Uterus (tissue), 4 donors: ENCODE measurements around the gene TNRC18. TPM values are rescaled to one million over a fixed set of nuclear protein-coding genes. Genes with fewer than 3 reads are reported as not detected.

ENCODE experiments used
- DNase-seq, 2 donors: peaks; one replicate each; pipeline ENCODE4 v3.0.0-alpha.2; 2019 to 2020
- H3K27ac ChIP-seq, 2 donors: fragments of 200-600 bp; sonication (generic); 1 replicate in 1 of 2; 2 replicates in 1 of 2; pipeline ENCODE4 v1.5.1; 2016 to 2018
- H3K27me3 ChIP-seq, 2 donors: fragments of 200-600 bp; sonication (generic); one replicate each; pipeline ENCODE4 v1.5.1; 2018 to 2019; ENCODE audit warnings: control low read depth in 1 of 2
- H3K36me3 ChIP-seq, 2 donors: fragments of 200-600 bp; sonication (generic); one replicate each; pipeline ENCODE4 v1.5.1; 2019; ENCODE audit warnings: control low read depth in 1 of 2
- H3K4me1 ChIP-seq, 2 donors: fragments of 200-600 bp; sonication (generic); one replicate each; pipeline ENCODE4 v1.5.1; 2018 to 2019; ENCODE audit warnings: control low read depth in 1 of 2
- H3K4me3 ChIP-seq, 2 donors: fragments of 200-600 bp; sonication (generic); 1 replicate in 1 of 2; 2 replicates in 1 of 2; pipeline ENCODE4 v1.5.1; 2018 to 2019; ENCODE audit warnings: mild to moderate bottlenecking in 1 of 2
- H3K9me3 ChIP-seq, 2 donors: fragments of 200-600 bp; sonication (generic); one replicate each; pipeline ENCODE4 v1.5.1; 2019; ENCODE audit warnings: control low read depth in 1 of 2
- POLR2A ChIP-seq, 2 donors: fragments of 450-650 bp; IDR thresholded peaks; one replicate each; pipeline ENCODE4 v1.6.1; 2016; ENCODE audit warnings: antibody characterized with exemption in 2 of 2, mild to moderate bottlenecking in 1 of 2, moderate library complexity in 1 of 2
- intact Hi-C: fragments of 100-400 bp; cut with DNase I; formaldehyde crosslinking; loops from one replicate; pipeline ENCODE4 v1.15.1; 2023; ENCODE audit warnings: low total_unique reads
- total RNA-seq, 4 donors: library from RNA; depleted of rRNA in 3 of 4; stranded (reverse); fragments of >200 nt in 3 of 4; gene quantifications; one replicate each; pipeline versions ENCODE4 v1.1.0 to v1.2.4, GENCODE V29; 2014 to 2023
- TF ChIP-seq, protein P1 (sequence below), 4 experiments: fragments of 200-600 bp in 2 of 4; fragments of 450-650 bp in 2 of 4; sonication (generic) in 2 of 4; IDR thresholded peaks; one replicate each; pipeline ENCODE4 v1.5.1; 2016 to 2019; ENCODE audit warnings: antibody characterized with exemption in 4 of 4, mild to moderate bottlenecking in 2 of 4, moderate library complexity in 1 of 4
- donor health status: DM: yes; HTN: yes; CAD: no.

The TNRC18 gene
- total RNA-seq, 4 donors from 2014 or later: 28.2 to 179 (median 62.1) TPM

DNA sequence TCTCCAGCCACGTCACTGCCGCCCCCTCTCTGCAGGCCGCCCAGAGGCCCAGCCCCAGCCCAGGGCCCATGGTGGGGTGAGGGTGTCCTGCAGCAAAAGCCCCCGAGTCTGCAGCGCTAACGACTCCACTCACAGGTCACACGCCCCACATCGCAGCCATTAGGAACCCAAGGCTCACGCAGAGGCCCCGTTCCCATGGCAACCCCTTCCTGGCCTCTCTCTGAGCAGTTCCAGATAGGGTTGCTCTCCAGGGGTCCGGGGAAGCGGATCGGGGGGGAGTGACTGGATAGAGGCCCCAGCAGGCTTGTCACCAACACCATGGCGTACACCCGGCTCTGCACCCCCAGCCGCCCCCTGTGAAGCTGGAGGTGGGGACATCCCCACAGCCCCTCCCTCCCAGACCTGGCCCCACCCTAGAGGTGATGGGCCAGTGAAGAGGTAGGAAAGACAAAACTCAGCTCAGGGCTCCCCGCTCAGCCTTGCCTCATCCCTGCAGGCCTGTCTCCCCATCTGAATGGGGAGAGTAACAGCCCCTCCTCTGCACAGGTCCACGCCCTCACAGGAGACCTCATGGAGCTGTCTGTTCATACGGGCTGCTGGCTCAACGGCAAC is 41.2 kb downstream of the TNRC18 start:
- peak; percentile 32 to 53 for DNase-seq
- no peaks in the 10 kb centered on the region for H3K9me3 ChIP-seq
- intact Hi-C loops: no loop called here
- TF ChIP-seq, protein P1, sequence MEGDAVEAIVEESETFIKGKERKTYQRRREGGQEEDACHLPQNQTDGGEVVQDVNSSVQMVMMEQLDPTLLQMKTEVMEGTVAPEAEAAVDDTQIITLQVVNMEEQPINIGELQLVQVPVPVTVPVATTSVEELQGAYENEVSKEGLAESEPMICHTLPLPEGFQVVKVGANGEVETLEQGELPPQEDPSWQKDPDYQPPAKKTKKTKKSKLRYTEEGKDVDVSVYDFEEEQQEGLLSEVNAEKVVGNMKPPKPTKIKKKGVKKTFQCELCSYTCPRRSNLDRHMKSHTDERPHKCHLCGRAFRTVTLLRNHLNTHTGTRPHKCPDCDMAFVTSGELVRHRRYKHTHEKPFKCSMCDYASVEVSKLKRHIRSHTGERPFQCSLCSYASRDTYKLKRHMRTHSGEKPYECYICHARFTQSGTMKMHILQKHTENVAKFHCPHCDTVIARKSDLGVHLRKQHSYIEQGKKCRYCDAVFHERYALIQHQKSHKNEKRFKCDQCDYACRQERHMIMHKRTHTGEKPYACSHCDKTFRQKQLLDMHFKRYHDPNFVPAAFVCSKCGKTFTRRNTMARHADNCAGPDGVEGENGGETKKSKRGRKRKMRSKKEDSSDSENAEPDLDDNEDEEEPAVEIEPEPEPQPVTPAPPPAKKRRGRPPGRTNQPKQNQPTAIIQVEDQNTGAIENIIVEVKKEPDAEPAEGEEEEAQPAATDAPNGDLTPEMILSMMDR (IDR thresholded peaks at IDR 0.05): no peak
- no peak for TF ChIP-seq POLR2A (IDR thresholded peaks at IDR 0.05)
- peak overlapping the region in 1 of 2 donors; percentile 9 for H3K27ac ChIP-seq
- no peaks in the 10 kb centered on the region for H3K36me3 ChIP-seq
- peaks cover 7 to 22% of the 10 kb centered on the region in 2 donors for H3K4me1 ChIP-seq
- H3K4me3 ChIP-seq: peak overlapping the region in 1 of 2 donors; percentile 17
- H3K27me3 ChIP-seq: no peaks in the 10 kb centered on the region

DNA sequence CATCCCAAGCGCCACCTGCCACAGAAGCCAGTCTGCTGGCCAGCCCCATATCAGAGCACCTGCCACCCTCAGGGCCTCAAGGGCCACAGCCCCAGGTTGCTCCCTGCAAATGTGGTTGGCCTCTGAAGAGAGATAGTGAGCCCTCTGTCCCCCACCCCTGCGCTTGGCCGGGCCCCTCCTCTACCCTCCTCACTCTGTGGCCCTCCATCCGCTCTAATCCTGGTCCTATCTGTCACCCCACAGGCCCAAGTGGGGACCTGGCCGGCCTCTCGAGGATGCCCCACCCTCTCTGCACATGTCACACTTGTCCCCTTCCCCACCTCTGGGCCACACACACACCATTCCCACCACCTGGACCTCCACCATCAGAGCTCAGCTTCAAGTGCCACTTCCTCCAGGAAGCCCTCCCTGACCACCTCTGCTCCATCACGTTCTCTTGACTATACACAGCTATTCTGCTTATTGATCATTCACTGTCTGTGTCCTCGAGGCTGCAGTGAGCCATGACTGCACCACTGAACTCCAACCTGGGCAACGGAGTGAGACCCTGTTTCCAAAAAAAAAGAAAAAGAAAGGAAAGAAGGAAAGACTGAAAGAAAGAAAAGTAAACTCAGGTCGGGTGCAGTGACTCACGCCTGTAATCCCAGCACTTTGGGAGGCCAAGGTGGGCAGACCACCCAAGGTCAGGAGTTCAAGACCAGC is 42.4 kb downstream of the TNRC18 start:
- no peak overlapping the region for H3K4me3 ChIP-seq
- no peak for TF ChIP-seq POLR2A (IDR thresholded peaks at IDR 0.05)
- TF ChIP-seq, protein P1 (IDR thresholded peaks at IDR 0.05): no peak
- no peak for DNase-seq
- H3K9me3 ChIP-seq: no peaks in the 10 kb centered on the region
- H3K27ac ChIP-seq: peak overlapping the region in 1 of 2 donors; percentile 15
- peaks cover 7 to 22% of the 10 kb centered on the region in 2 donors for H3K4me1 ChIP-seq
- no peaks in the 10 kb centered on the region for H3K27me3 ChIP-seq
- no peaks in the 10 kb centered on the region for H3K36me3 ChIP-seq
- intact Hi-C loops: no loop called here

DNA sequence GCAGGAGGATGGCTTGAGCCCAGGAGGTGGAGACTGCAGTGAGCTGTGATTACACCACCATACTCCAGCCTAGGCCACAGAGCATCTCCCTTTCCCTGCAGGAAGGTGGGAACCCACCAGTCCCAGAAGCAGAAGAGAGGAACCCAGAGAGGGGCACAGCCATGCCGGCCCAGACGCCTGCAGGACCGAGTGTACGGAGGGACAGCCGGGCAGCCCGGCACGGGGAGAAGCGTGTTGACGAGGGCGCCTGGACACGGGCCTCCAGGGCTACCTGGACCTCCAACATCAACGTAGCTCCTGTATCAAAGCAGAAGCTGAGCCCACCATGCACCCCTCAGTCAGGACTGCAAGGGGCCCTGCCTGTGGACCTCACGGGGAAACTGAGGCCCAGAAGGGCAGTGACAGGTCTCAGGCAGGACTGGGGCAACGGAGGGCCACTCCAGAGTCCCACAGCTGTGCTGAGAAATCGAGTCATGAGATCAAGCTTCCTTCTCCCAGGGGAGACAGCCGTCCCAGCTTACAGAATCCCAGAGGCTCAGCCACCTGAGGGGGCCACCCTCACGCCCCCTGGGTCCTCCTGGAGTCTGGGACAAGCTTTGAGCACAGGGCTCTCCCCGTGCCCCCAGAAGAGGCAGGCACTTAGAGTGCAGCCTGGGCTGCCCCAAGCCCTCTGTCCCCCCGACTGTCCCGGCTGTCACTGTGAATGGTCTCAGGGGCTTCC is 43.1 kb downstream of the TNRC18 start:
- H3K4me1 ChIP-seq: peaks cover 7 to 22% of the 10 kb centered on the region in 2 donors
- TF ChIP-seq POLR2A (IDR thresholded peaks at IDR 0.05): no peak
- TF ChIP-seq, protein P1 (IDR thresholded peaks at IDR 0.05): no peak

DNA sequence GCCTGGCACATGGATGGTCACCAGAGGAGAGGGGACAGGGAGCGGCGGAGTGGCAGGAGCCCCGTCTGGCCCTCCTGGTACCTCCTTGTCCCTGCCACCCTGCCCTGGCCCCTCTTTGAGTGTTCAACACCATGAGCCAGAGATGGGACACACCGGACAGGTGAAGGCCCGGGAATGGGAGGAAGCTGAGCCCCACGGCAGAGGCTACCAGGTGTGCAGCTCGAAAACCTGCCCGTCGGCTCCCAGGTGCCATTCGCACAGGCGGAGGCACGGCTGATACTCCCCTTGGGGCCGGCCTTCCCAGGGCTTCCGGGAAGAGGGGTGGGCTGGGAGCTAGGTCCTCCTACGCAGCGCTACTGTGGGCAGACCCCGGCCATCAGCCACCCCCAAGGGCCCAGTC is 44.1 kb downstream of the TNRC18 start:
- no peak overlapping the region for H3K27ac ChIP-seq
- intact Hi-C loops: no loop called here

More for the DNA sequence above, 43.1 kb downstream of the TNRC18 start:
- H3K4me3 ChIP-seq: no peak overlapping the region
- H3K9me3 ChIP-seq: no peaks in the 10 kb centered on the region
- no peaks in the 10 kb centered on the region for H3K27me3 ChIP-seq
- peak overlapping the region in 1 of 2 donors; percentile 15 for H3K27ac ChIP-seq
- DNase-seq: no peak
- intact Hi-C loops: no loop called here
- H3K36me3 ChIP-seq: no peaks in the 10 kb centered on the region

More for the DNA sequence above, 44.1 kb downstream of the TNRC18 start:
- H3K4me3 ChIP-seq: no peak overlapping the region
- peaks cover 7 to 18% of the 10 kb centered on the region in 2 donors for H3K4me1 ChIP-seq
- H3K36me3 ChIP-seq: no peaks in the 10 kb centered on the region
- no peaks in the 10 kb centered on the region for H3K9me3 ChIP-seq
- no peaks in the 10 kb centered on the region for H3K27me3 ChIP-seq
- TF ChIP-seq, protein P1 (IDR thresholded peaks at IDR 0.05): no peak
- TF ChIP-seq POLR2A (IDR thresholded peaks at IDR 0.05): no peak
- DNase-seq: no peak
